Nephron progenitor cell (in vitro differentiated cells): Measurements from ENCODE around the gene RNF14.

Experiments
- DNase-seq: peaks from one replicate; pipeline ENCODE4 v3.0.0; 2021
- H3K27ac Mint-ChIP-seq: 2 replicates; pipeline ENCODE4 v1.8.0; 2021; ENCODE audit warnings: mild to moderate bottlenecking, moderate library complexity, mixed read lengths
- H3K27me3 Mint-ChIP-seq: 2 replicates; pipeline ENCODE4 v1.8.0; 2021; ENCODE audit warnings: mild to moderate bottlenecking, low read depth, mixed read lengths; ENCODE audit not compliant: poor library complexity
- H3K36me3 Mint-ChIP-seq: 2 replicates; pipeline ENCODE4 v1.8.0; 2021; ENCODE audit warnings: low read depth, mixed read lengths
- H3K4me1 Mint-ChIP-seq: 2 replicates; pipeline ENCODE4 v1.8.0; 2021; ENCODE audit warnings: mixed read lengths
- H3K4me3 Mint-ChIP-seq: 2 replicates; pipeline ENCODE4 v1.8.0; 2021; ENCODE audit warnings: mild to moderate bottlenecking, moderate library complexity, mixed read lengths
- H3K9me3 Mint-ChIP-seq: 2 replicates; pipeline ENCODE4 v1.8.0; 2021; ENCODE audit warnings: mild to moderate bottlenecking, moderate library complexity, mixed read lengths
- CTCF ChIP-seq: fragments of 200-600 bp; sonication (generic); IDR thresholded peaks from 2 replicates; pipeline ENCODE4 v1.5.0; 2021; ENCODE audit warnings: antibody characterized with exemption

RNF14 gene

DNA sequence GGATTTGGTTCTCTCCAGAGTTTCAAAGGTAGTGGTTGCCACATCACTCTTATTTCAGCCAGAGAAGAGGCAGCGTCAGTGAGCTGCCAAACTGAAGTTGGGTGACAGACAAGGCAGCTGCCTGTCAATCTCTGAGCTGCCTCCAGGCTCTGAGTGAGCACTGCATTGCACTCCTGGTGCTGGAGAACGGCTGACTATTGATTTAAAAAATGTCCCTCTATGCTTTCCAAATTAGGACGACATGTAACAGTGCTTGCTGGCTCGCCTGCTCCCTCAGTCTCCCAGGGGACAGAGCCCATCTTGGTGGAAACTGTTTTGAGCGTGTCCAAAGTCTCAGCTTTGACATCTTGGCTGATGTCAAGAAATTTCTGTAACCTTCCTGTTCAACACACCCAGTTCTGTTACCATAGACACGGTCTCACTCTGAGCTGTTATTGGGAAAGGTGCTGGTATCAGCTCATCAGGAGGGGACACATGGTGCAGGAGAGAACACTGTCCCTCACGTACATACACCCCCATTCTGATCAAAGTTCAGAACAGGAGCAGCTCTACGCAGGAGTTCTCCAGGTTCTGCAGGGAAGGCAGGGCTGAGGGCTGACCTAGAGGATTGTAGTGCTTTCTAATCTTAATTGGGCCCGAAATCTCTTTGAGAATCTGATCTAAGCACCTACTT, 26.6 kb upstream of the RNF14 start:
- peaks cover 19% of the 10 kb centered on the region for H3K4me1 Mint-ChIP-seq
- peaks cover 12% of the 10 kb centered on the region for H3K27me3 Mint-ChIP-seq
- no peak for DNase-seq
- no peak for TF ChIP-seq CTCF
- H3K9me3 Mint-ChIP-seq: no peaks in the 10 kb centered on the region
- no peak overlapping the region for H3K27ac Mint-ChIP-seq
- H3K36me3 Mint-ChIP-seq: peaks cover 17% of the 10 kb centered on the region
- H3K4me3 Mint-ChIP-seq: no peak overlapping the region

GRCh38 chr5:141944076-141944475, 24.8 kb upstream of the RNF14 start:
- peaks cover 24% of the 10 kb centered on the region for H3K4me1 Mint-ChIP-seq
- H3K27me3 Mint-ChIP-seq: peaks cover 12% of the 10 kb centered on the region
- H3K9me3 Mint-ChIP-seq: no peaks in the 10 kb centered on the region
- no peak overlapping the region for H3K27ac Mint-ChIP-seq
- no peak for TF ChIP-seq CTCF
- no peak for DNase-seq
- H3K4me3 Mint-ChIP-seq: no peak overlapping the region
- peaks cover 17% of the 10 kb centered on the region for H3K36me3 Mint-ChIP-seq

DNA sequence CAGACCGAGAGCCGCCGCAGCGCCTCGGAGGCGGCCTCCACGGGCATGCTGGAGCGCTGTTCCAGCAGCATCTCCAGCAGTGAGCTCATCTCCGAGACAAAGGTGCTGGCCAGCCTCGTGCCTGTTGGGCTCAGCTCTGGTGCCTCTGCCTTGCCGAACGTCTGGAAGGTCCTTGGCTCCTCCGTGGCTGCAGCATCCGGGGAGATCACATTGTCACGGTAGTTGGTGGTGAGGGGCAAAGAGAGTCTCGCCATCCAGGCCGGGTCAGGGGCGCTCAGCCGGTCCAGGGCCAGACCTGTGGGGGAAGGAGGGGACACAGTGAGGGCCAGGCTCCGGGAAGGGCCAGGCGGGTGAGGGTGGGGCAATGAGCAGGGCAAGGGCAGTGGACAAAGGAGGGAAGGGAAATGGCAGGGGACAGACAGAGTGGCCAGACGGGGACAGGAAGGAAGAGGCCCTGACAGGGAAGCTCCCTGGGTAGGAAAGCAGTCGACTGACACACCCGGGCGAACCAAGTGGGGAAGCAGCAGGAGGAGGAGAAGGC, 23.3 kb upstream of the RNF14 start:
- peaks cover 24% of the 10 kb centered on the region for H3K4me1 Mint-ChIP-seq
- H3K27ac Mint-ChIP-seq: no peak overlapping the region
- H3K27me3 Mint-ChIP-seq: peaks cover 12% of the 10 kb centered on the region
- peak; percentile 13 for DNase-seq
- no peak overlapping the region for H3K4me3 Mint-ChIP-seq
- TF ChIP-seq CTCF: no peak
- peaks cover 6% of the 10 kb centered on the region for H3K36me3 Mint-ChIP-seq
- no peaks in the 10 kb centered on the region for H3K9me3 Mint-ChIP-seq

DNA sequence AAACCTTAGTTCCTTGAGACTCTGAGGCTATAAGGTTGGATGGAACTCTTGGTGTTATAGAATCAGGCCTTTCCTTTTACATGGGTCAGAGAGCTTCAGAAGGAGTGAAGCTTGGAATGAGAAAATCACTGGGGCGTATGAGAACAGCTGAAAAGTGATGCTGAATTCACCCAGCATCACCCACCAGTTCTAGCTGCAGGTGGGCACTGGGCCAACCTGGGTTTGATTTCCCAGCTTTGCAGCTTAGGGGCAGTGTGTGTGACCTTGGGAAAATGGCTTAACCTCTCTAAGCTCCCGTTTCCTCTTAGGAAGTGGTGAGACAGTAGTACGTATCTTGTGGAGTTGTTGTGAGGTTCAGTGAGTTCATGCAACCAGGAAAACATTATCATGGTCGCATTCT, 21.6 kb upstream of the RNF14 start:
- Mint-ChIP-seq H3K4me3 (no peak overlapping the region), H3K4me1 (peaks cover 33% of the 10 kb centered on the region), H3K27ac (no peak overlapping the region), H3K36me3 (no peaks in the 10 kb centered on the region), H3K27me3 (peaks cover 16% of the 10 kb centered on the region), H3K9me3 (no peaks in the 10 kb centered on the region)
- DNase-seq: no peak
- TF ChIP-seq CTCF: no peak

DNA sequence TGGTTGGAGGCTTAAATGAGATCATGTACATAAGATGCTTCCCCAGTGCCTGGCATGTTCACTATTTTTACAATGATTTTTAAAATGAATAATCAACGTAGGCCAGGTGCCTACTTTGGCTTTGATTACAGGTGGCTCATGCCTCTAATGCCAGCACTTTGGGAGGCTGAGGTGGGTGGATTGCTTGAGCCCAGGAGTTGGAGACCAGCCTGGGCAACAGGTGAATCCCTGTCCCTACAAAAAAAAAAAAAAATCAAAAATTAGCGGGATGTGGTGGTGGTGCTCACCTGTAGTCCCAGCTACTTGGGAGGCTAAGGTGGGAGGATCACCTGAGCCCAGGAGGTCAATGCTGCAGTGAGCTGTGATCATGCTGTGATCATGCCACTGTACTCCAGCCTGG, 20.1 kb upstream of the RNF14 start:
- TF ChIP-seq CTCF: no peak
- Mint-ChIP-seq H3K4me3 (no peak overlapping the region), H3K36me3 (no peaks in the 10 kb centered on the region), H3K4me1 (peaks cover 33% of the 10 kb centered on the region), H3K27ac (no peak overlapping the region), H3K27me3 (peaks cover 16% of the 10 kb centered on the region), H3K9me3 (no peaks in the 10 kb centered on the region)
- no peak for DNase-seq

DNA sequence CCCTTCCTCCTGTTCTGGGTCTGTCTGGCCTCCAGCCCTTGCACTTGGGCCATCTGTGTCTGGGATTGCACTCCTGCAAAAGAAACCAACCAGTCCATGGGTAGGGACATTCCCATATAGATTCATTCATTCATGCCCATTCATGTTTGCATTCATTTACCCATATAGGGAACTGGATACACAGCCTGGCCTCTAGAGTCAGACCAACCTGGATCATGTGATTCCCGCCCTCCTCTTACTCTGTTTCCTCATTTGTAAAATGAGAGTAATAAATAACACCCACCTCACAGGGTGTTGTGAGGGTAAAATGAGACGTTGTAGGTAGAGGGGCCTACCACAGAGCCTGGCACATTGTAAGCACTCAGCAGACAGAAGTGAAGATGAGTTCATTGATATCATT, 19.4 kb upstream of the RNF14 start:
- H3K27me3 Mint-ChIP-seq: peaks cover 16% of the 10 kb centered on the region
- no peak overlapping the region for H3K27ac Mint-ChIP-seq
- no peak overlapping the region for H3K4me3 Mint-ChIP-seq
- H3K9me3 Mint-ChIP-seq: no peaks in the 10 kb centered on the region
- DNase-seq: no peak
- TF ChIP-seq CTCF: no peak
- H3K36me3 Mint-ChIP-seq: no peaks in the 10 kb centered on the region
- peaks cover 33% of the 10 kb centered on the region for H3K4me1 Mint-ChIP-seq
